ENCODE measurements around the gene EPHB1. TPM values are rescaled to one million over a fixed set of nuclear protein-coding genes. Genes with fewer than 3 reads are reported as not detected.

EPHB1 gene
- polyA plus RNA-seq, 1 experiment: 0.50 TPM

DNA sequence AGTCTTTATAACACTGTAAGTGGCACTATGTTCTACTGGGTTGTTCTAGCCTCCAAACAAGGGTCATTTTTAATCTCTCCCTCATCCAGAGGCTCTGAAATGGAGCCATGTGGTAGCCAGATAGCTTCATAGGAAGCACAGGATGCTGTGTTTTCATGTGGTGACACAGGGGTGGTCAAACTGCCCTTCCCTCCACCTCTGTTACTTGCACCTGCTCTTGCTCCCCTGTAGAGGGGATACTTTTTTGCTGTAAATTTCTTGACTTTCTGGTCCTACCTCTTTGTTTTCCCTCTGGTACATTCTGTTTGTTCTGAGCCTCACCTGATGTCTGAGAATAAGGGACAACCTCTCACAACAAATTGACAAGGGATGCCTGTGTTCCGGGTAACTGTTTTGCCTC, 76.8 kb downstream of the EPHB1 start:
- H3K4me3 ChIP-seq (ENCODE audit: low read depth, low read length): no peak overlapping the region
- ChIA-PET CTCF (interaction anchor here (0.6 kb wide), 1 partner anchor 169 kb away, joined by 3 read pairs; no protein-coding TSS in a partner anchor), POLR2A (no interaction called here)
- TF ChIP-seq, protein P1, sequence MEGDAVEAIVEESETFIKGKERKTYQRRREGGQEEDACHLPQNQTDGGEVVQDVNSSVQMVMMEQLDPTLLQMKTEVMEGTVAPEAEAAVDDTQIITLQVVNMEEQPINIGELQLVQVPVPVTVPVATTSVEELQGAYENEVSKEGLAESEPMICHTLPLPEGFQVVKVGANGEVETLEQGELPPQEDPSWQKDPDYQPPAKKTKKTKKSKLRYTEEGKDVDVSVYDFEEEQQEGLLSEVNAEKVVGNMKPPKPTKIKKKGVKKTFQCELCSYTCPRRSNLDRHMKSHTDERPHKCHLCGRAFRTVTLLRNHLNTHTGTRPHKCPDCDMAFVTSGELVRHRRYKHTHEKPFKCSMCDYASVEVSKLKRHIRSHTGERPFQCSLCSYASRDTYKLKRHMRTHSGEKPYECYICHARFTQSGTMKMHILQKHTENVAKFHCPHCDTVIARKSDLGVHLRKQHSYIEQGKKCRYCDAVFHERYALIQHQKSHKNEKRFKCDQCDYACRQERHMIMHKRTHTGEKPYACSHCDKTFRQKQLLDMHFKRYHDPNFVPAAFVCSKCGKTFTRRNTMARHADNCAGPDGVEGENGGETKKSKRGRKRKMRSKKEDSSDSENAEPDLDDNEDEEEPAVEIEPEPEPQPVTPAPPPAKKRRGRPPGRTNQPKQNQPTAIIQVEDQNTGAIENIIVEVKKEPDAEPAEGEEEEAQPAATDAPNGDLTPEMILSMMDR (IDR thresholded peaks at IDR 0.05; ENCODE audit: insufficient read depth, low read depth, low read length): no peak
- H3K36me3 ChIP-seq (ENCODE audit: control insufficient read depth, insufficient read depth, low read length): no peaks in the 10 kb centered on the region
- no peak for DNase-seq (ENCODE audit: low read depth)
- H3K27me3 ChIP-seq (ENCODE audit: control insufficient read depth, insufficient read depth, low read length): no peaks in the 10 kb centered on the region

DNA sequence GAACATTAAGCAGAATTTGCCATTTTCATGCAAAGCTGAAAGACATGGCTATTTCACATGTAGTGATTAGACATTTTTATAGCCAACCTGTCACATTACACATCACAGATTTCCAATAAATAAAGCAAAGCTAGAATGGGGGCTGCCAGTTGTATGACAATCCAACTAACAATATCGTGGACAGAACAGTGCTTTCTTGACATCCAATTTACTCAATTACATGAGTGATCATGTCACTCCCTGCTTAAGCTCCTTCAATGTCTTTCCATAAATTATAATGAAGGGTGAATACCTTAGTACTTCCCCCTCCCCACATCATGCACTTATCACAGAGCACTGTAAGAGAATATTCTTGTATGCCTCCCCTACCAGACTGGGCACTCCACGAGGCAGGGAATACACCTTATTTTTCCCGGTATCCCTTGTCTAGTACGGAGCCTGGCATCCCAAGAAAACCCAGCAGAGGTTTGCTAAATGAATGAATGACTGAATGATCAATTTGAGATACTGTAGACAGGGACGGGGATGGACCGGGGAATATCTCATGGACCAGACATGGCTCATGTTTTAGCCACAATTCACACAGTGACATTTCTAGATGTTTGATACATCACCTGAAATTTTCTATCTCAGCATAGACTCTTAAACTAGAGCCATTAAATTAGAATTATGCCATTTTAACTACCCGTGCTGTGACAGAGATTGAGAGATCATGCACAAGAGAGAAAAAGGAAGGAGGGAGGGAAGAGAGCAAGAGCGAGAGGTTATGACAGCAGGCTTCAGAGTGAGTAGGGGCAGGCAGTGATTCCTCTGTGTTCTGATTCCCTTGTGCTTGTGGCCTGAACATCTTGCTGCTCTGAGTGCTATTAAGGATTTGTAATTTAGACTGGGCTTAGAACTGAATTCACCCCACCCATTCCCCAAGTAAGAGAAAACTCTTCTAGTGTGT, 77.7 kb downstream of the EPHB1 start:
- no peaks in the 10 kb centered on the region for H3K36me3 ChIP-seq (ENCODE audit: control insufficient read depth, insufficient read depth, low read length)
- TF ChIP-seq, protein P1 (IDR thresholded peaks at IDR 0.05; ENCODE audit: insufficient read depth, low read depth, low read length): no peak
- no peak for DNase-seq (ENCODE audit: low read depth)
- ChIA-PET POLR2A (no interaction called here), CTCF (interaction anchor here (0.6 kb wide), 1 partner anchor 170 kb away, joined by 3 read pairs; no protein-coding TSS in a partner anchor)
- H3K4me3 ChIP-seq (ENCODE audit: low read depth, low read length): no peak overlapping the region
- no peaks in the 10 kb centered on the region for H3K27me3 ChIP-seq (ENCODE audit: control insufficient read depth, insufficient read depth, low read length)

DNA sequence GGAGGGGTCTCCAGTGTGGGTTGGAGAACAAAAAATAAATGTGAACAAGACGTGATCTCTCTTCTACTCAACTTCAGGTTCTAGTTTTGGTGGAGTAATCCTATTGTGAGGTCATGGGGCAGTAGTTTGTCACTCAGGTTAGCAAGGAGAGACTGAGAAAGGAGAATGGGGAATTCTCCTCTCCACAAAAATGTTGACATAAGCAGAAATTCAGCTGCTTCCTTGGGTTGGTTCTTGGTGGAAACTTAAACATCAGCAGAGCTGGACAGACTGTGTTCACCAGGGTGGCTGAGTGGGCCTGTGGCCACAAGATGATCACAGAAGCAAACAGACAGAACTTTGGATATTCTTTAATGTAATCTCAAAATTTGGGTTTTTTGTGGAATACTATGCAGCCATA, 78.7 kb downstream of the EPHB1 start:
- CTCF ChIA-PET: no interaction called here
- no peaks in the 10 kb centered on the region for H3K36me3 ChIP-seq (ENCODE audit: control insufficient read depth, insufficient read depth, low read length)
- no peaks in the 10 kb centered on the region for H3K27me3 ChIP-seq (ENCODE audit: control insufficient read depth, insufficient read depth, low read length)
- POLR2A ChIA-PET: no interaction called here
- TF ChIP-seq, protein P1 (IDR thresholded peaks at IDR 0.05; ENCODE audit: insufficient read depth, low read depth, low read length): no peak
- H3K4me3 ChIP-seq (ENCODE audit: low read depth, low read length): no peak overlapping the region
- DNase-seq (ENCODE audit: low read depth): no peak

DNA sequence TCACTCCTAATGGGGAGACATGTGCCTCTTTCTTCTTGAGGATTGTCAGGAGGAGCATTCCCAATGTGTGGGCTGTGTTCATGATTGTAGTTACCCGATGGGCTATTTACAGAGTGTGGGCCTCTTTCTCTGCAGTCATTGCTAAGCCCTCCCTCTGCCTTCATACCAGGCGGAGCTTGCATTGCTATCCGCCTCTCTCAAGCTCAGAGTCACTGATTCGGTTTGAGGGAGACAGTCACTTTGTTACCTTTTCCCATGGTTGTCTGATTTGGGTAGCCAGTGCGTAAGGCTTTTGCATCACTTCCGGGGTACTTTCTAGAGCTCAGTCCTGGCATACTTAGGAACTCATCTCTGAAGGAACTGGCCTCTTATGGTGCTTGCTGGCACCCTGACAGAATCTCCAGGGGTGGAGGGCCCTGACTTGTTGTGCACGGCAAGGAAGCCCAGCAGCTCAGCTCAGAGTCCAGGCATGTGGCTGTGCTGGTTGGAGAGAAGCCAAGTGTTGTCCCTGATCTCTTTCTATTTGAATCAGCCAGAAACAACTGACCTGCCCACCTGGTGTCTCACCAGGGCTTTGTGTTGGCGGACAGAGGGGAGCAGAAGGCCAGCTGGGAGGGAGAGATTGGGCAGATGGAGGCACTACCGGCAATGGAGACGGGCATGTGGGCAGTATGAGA, 79.8 kb downstream of the EPHB1 start:
- ChIA-PET POLR2A (no interaction called here), CTCF (no interaction called here)
- DNase-seq (ENCODE audit: low read depth): no peak

More for the DNA sequence above, 79.8 kb downstream of the EPHB1 start:
- H3K27me3 ChIP-seq (ENCODE audit: control insufficient read depth, insufficient read depth, low read length): no peaks in the 10 kb centered on the region
- H3K36me3 ChIP-seq (ENCODE audit: control insufficient read depth, insufficient read depth, low read length): no peaks in the 10 kb centered on the region
- no peak overlapping the region for H3K4me3 ChIP-seq (ENCODE audit: low read depth, low read length)
- TF ChIP-seq, protein P1 (IDR thresholded peaks at IDR 0.05; ENCODE audit: insufficient read depth, low read depth, low read length): no peak

Data from BJ (cell line).